SK-MEL-5 (cell line): ENCODE measurements around the gene ENG. TPM values are rescaled to one million over a fixed set of nuclear protein-coding genes. Genes with fewer than 3 reads are reported as not detected.
"Not testable (repeated sequence)": the region's sequence is repeated elsewhere in the genome, so short reads cannot be mapped to it uniquely, and the experiment has no call there.

Source experiments
- DNase-seq: peaks from one replicate; pipeline ENCODE4 v3.0.0-alpha.2; 2016; ENCODE audit warnings: low read depth, low spot score
- in situ Hi-C: cut with HindIII; loops from 2 replicates; pipeline ENCODE4 v1.10.0; 2016; ENCODE audit warnings: low sequenced_read_pairs, high pct_unique_total_duplicates, low pct_unique_long_range_greater_than_20kb
- total RNA-seq: library from RNA; depleted of rRNA; stranded (reverse); fragments of >200 nt; shearing (Covaris generic); gene quantifications from 2 replicates; pipeline ENCODE4 v1.2.3, GENCODE V29; 2014

Gene ENG
- total RNA-seq, 1 experiment from 2014 or later: 3.7 TPM

- in situ Hi-C loops, DNase-seq: not testable (repeated sequence)
Measured at GRCh38 chr9:127870153-127870491, 15.7 kb upstream of the ENG start.

GRCh38 chr9:127869310-127870152, 15.1 kb upstream of the ENG start:
- DNase-seq: peak; percentile 89
- in situ Hi-C loops: no loop called here

GRCh38 chr9:127868278-127868902, 13.9 kb upstream of the ENG start:
- in situ Hi-C loops: no loop called here
- no peak for DNase-seq

GRCh38 chr9:127867356-127868277, 13.2 kb upstream of the ENG start:
- DNase-seq: no peak
- in situ Hi-C loops: no loop called here

- no peak for DNase-seq
- in situ Hi-C loops: no loop called here
Measured at GRCh38 chr9:127866535-127866934, 12.1 kb upstream of the ENG start.

- DNase-seq: no peak
- in situ Hi-C loops: no loop called here
Measured at GRCh38 chr9:127865645-127866464, 11.4 kb upstream of the ENG start.

- DNase-seq: no peak
- in situ Hi-C loops: no loop called here
Measured at GRCh38 chr9:127863191-127863621, 8.7 kb upstream of the ENG start.

GRCh38 chr9:127862075-127863011, 7.9 kb upstream of the ENG start:
- DNase-seq: no peak
- in situ Hi-C loops: no loop called here

- in situ Hi-C loops: no loop called here
Measured at GRCh38 chr9:127860779-127861178, 6.3 kb upstream of the ENG start.

GRCh38 chr9:127860260-127860659, 5.8 kb upstream of the ENG start:
- no peak for DNase-seq
- in situ Hi-C loops: no loop called here

More at GRCh38 chr9:127860779-127861178, 6.3 kb upstream of the ENG start:
- DNase-seq: no peak

- in situ Hi-C loops: no loop called here
- DNase-seq: no peak
Measured at GRCh38 chr9:127858041-127858512, 3.6 kb upstream of the ENG start.

GRCh38 chr9:127857278-127857677, 2.8 kb upstream of the ENG start:
- DNase-seq: no peak
- in situ Hi-C loops: no loop called here

GRCh38 chr9:127856729-127857116, 2.3 kb upstream of the ENG start:
- in situ Hi-C loops: no loop called here

GRCh38 chr9:127856094-127856728, 1.8 kb upstream of the ENG start:
- no peak for DNase-seq
- in situ Hi-C loops: no loop called here

More at GRCh38 chr9:127856729-127857116, 2.3 kb upstream of the ENG start:
- DNase-seq: no peak

- no peak for DNase-seq
- in situ Hi-C loops: no loop called here
Measured at GRCh38 chr9:127855522-127855921, 1.1 kb upstream of the ENG start.

GRCh38 chr9:127854960-127855359, 502 bp upstream of the ENG start:
- DNase-seq: no peak
- in situ Hi-C loops: no loop called here
